OCI-LY1 (cell line): ENCODE data around the gene FGD4.

Experiments
- H2AFZ ChIP-seq: fragments of 200-600 bp; sonication (generic), shearing (Covaris generic); 2 replicates; pipeline ENCODE4 v1.6.0; 2014; ENCODE audit warnings: antibody characterized with exemption, mild to moderate bottlenecking, low read length
- H3F3A ChIP-seq: fragments of 200-600 bp; sonication (generic), shearing (Covaris generic); 2 replicates; pipeline ENCODE4 v1.6.0; 2014; ENCODE audit warnings: mild to moderate bottlenecking, antibody characterized with exemption, low read length, moderate library complexity; ENCODE audit not compliant: insufficient read depth
- H3K27ac ChIP-seq: fragments of 200-600 bp; sonication (generic); 2 replicates; pipeline ENCODE4 v1.5.1; 2014; ENCODE audit warnings: low read length, mixed run types, mild to moderate bottlenecking, low read depth; ENCODE audit not compliant: poor library complexity, severe bottlenecking
- H3K27me3 ChIP-seq: fragments of 200-600 bp; sonication (generic); 2 replicates; pipeline ENCODE4 v1.6.0; 2014; ENCODE audit warnings: antibody characterized with exemption, mild to moderate bottlenecking, low read length, moderate library complexity; ENCODE audit not compliant: insufficient read depth
- H3K36me3 ChIP-seq: fragments of 200-600 bp; sonication (generic); 2 replicates; pipeline ENCODE4 v1.6.1; 2014; ENCODE audit warnings: mild to moderate bottlenecking, antibody characterized with exemption, low read length, moderate library complexity, mixed read lengths; ENCODE audit not compliant: insufficient read depth
- H3K4me1 ChIP-seq: fragments of 200-600 bp; sonication (generic); 2 replicates; pipeline ENCODE4 v1.5.1; 2014; ENCODE audit warnings: mild to moderate bottlenecking, low read length, moderate library complexity; ENCODE audit not compliant: insufficient read depth, severe bottlenecking
- H3K4me2 ChIP-seq: fragments of 200-600 bp; sonication (generic), shearing (Covaris generic); 2 replicates; pipeline ENCODE4 v1.6.1; 2014; ENCODE audit warnings: low read length
- H3K4me3 ChIP-seq: fragments of 200-600 bp; sonication (generic); 2 replicates; pipeline ENCODE4 v1.5.1; 2014; ENCODE audit warnings: low read length, low read depth, mild to moderate bottlenecking, mixed read lengths; ENCODE audit not compliant: poor library complexity, severe bottlenecking
- H3K79me2 ChIP-seq: fragments of 200-600 bp; shearing (Covaris generic); 2 replicates; pipeline ENCODE4 v1.6.1; 2016; ENCODE audit warnings: mixed run types, low read length, mixed read lengths; ENCODE audit not compliant: insufficient read depth
- H3K9ac ChIP-seq: fragments of 200-600 bp; sonication (generic), shearing (Covaris generic); 2 replicates; pipeline ENCODE4 v1.6.1; 2014; ENCODE audit warnings: mild to moderate bottlenecking, low read length, mixed read lengths
- H3K9me2 ChIP-seq: fragments of 200-600 bp; sonication (generic), shearing (Covaris generic); 2 replicates; pipeline ENCODE4 v1.6.1; 2014; ENCODE audit warnings: low read depth, mild to moderate bottlenecking, low read length, mixed read lengths
- H3K9me3 ChIP-seq: fragments of 200-600 bp; shearing (Covaris generic); 2 replicates; pipeline ENCODE4 v1.6.1; 2014; ENCODE audit warnings: low read length, mixed read lengths
- H4K20me1 ChIP-seq: fragments of 200-600 bp; sonication (generic), shearing (Covaris generic); 2 replicates; pipeline ENCODE4 v1.6.0; 2016; ENCODE audit warnings: mild to moderate bottlenecking, low read length; ENCODE audit not compliant: insufficient read depth
- EZH2 ChIP-seq: fragments of 200-600 bp; sonication (generic), shearing (Covaris generic); IDR thresholded peaks from 2 replicates; pipeline ENCODE4 v1.8.0; 2017; ENCODE audit warnings: borderline replicate concordance, mixed run types, mild to moderate bottlenecking, antibody characterized with exemption, low read length, moderate library complexity, mixed read lengths
- TF ChIP-seq, protein P1 (sequence below): fragments of 200-600 bp; sonication (generic), shearing (Covaris generic); IDR thresholded peaks from 2 replicates; pipeline ENCODE4 v1.5.1; 2017; ENCODE audit warnings: mild to moderate bottlenecking, antibody characterized with exemption, low read length, moderate library complexity, mixed read lengths

FGD4 gene

DNA sequence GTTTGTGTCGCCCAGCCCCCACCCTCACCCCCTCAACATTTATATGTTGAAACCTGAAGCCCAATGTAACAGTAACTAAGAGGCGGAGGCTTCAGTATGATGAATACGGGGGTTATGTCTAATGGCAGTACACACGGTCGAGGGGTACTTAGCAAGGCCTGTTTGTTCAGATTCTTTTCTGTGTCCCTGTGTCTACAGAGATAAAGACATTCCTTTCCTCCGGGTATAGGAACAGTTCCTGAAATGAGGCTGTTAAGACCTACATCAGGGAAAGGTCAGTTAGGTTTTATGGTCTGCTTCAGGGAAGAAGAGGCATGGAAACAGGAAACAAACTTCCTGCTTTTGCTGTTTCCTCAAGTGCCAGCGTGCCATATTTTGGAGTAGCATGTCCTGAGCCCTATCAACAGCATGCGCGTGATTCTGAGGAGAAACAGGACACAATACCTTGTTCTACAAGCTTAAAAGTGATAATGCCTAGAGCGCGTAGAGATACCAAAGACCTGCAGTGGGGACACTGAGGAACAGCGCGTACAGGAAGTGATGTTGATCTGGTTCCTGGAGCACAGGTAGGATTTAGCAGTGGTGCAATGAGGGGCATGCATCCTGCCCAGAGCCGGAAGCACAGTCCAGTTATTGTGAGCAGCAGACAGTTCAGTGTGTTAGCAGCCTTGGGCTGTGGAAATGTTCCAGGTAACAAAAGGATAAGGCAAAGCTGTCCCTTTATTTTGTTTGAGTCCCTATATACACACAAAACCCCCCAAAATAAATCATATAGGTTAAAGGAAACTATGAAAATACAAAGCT is 47.2 kb downstream of the FGD4 start:
- Histone ChIP-seq H3K36me3 (no peaks in the 10 kb centered on the region), H3K79me2 (no peaks in the 10 kb centered on the region), H3K27ac (no peak overlapping the region), H3K4me2 (no peak overlapping the region), H3F3A (no peaks in the 10 kb centered on the region), H2AFZ (no peak overlapping the region), H3K9ac (no peak overlapping the region), H3K4me1 (peaks cover 4% of the 10 kb centered on the region), H3K27me3 (no peaks in the 10 kb centered on the region), H4K20me1 (no peaks in the 10 kb centered on the region), H3K9me3 (no peaks in the 10 kb centered on the region), H3K9me2 (no peaks in the 10 kb centered on the region), H3K4me3 (no peak overlapping the region)
- no peak for TF ChIP-seq EZH2
- TF ChIP-seq, protein P1, sequence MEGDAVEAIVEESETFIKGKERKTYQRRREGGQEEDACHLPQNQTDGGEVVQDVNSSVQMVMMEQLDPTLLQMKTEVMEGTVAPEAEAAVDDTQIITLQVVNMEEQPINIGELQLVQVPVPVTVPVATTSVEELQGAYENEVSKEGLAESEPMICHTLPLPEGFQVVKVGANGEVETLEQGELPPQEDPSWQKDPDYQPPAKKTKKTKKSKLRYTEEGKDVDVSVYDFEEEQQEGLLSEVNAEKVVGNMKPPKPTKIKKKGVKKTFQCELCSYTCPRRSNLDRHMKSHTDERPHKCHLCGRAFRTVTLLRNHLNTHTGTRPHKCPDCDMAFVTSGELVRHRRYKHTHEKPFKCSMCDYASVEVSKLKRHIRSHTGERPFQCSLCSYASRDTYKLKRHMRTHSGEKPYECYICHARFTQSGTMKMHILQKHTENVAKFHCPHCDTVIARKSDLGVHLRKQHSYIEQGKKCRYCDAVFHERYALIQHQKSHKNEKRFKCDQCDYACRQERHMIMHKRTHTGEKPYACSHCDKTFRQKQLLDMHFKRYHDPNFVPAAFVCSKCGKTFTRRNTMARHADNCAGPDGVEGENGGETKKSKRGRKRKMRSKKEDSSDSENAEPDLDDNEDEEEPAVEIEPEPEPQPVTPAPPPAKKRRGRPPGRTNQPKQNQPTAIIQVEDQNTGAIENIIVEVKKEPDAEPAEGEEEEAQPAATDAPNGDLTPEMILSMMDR: no peak

DNA sequence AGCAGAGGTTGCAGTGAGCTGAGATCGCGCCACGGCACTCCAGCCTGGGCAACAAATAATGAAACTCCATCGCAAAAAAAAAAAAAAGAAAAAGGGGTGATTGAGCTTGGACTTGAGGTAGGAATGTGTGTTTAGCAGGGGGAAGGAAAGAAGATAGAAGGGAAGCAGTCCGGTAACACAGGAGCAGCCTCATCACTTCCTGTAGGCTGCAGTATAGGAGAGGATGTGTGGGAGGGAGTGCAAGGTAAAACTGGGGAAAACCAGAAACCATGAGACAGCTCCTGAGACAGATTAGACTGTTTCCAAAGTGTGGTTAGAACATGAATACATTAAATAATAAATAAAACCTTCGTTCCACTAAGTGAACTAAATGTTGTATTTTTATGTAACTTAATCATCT is 49.2 kb downstream of the FGD4 start:
- Histone ChIP-seq H3K4me2 (no peak overlapping the region), H3K9me2 (no peaks in the 10 kb centered on the region), H2AFZ (no peak overlapping the region), H3K79me2 (no peaks in the 10 kb centered on the region), H3K27ac (no peak overlapping the region), H3K4me3 (no peak overlapping the region), H3K9ac (no peak overlapping the region), H3F3A (no peaks in the 10 kb centered on the region), H3K36me3 (no peaks in the 10 kb centered on the region), H3K9me3 (no peaks in the 10 kb centered on the region), H3K4me1 (peaks cover 4% of the 10 kb centered on the region), H3K27me3 (no peaks in the 10 kb centered on the region), H4K20me1 (no peaks in the 10 kb centered on the region)
- TF ChIP-seq, protein P1: no peak
- TF ChIP-seq EZH2: no peak

GRCh38 chr12:32450363-32450762 is 51.0 kb downstream of the FGD4 start:
- Histone ChIP-seq H3K4me1 (peaks cover under 1% of the 10 kb centered on the region), H3K4me3 (no peak overlapping the region), H3K36me3 (no peaks in the 10 kb centered on the region), H3K27ac (no peak overlapping the region), H3F3A (no peaks in the 10 kb centered on the region), H3K79me2 (no peaks in the 10 kb centered on the region), H2AFZ (no peak overlapping the region), H3K9me2 (no peaks in the 10 kb centered on the region), H4K20me1 (no peaks in the 10 kb centered on the region), H3K4me2 (no peak overlapping the region), H3K9me3 (no peaks in the 10 kb centered on the region), H3K9ac (no peak overlapping the region), H3K27me3 (no peaks in the 10 kb centered on the region)
- no peak for TF ChIP-seq EZH2
- TF ChIP-seq, protein P1: no peak
